Natural killer cell (primary cell): ENCODE results near the gene AUTS2. TPM values are rescaled to one million over a fixed set of nuclear protein-coding genes. Genes with fewer than 3 reads are reported as not detected.

Experiments
- ATAC-seq, 3 donors: fragments of 150-1000 bp in 2 of 3; fragments of 200-7000 bp in 1 of 3; cut with Tn5 transposase; 1 replicate in 1 of 3; 2 replicates in 2 of 3; pipeline ENCODE4 v1.10.0; 2021; ENCODE audit warnings: mild to moderate bottlenecking in 2 of 3, moderate library complexity in 2 of 3
- DNase-seq, 2 donors: peaks; one replicate each; pipeline versions ENCODE4 v3.0.0 to v3.0.0-alpha.2; 2013 to 2021; ENCODE audit warnings: mixed read lengths in 1 of 2
- H3K27ac ChIP-seq: one replicate; pipeline ENCODE4 v1.5.1; 2013; ENCODE audit warnings: mild to moderate bottlenecking, low read length
- H3K27me3 ChIP-seq: one replicate; pipeline ENCODE4 v1.6.1; 2013; ENCODE audit warnings: low read length; ENCODE audit not compliant: control insufficient read depth, insufficient read depth
- H3K36me3 ChIP-seq: one replicate; pipeline ENCODE4 v1.6.1; 2013; ENCODE audit warnings: low read length; ENCODE audit not compliant: control insufficient read depth, insufficient read depth
- H3K4me1 ChIP-seq: one replicate; pipeline ENCODE4 v1.6.1; 2013; ENCODE audit warnings: low read length; ENCODE audit not compliant: control insufficient read depth, insufficient read depth
- H3K4me3 ChIP-seq: one replicate; pipeline ENCODE4 v1.5.1; 2013; ENCODE audit warnings: low read length
- H3K9me3 ChIP-seq: one replicate; pipeline ENCODE4 v1.6.1; 2013; ENCODE audit warnings: low read length; ENCODE audit not compliant: control insufficient read depth, insufficient read depth
- H3K27ac Mint-ChIP-seq, 2 donors: one replicate each; pipeline ENCODE4 v1.8.0; 2022; ENCODE audit warnings: mild to moderate bottlenecking in 2 of 2, mixed read lengths in 2 of 2, moderate library complexity in 1 of 2
- H3K27me3 Mint-ChIP-seq, 2 donors: one replicate each; pipeline ENCODE4 v1.8.0; 2022; ENCODE audit warnings: low read depth in 2 of 2, mixed read lengths in 2 of 2
- H3K36me3 Mint-ChIP-seq: one replicate; pipeline ENCODE4 v1.8.0; 2022; ENCODE audit warnings: mixed read lengths
- H3K4me1 Mint-ChIP-seq, 2 donors: one replicate each; pipeline ENCODE4 v1.8.0; 2022; ENCODE audit warnings: mixed read lengths in 2 of 2
- H3K4me3 Mint-ChIP-seq: one replicate; pipeline ENCODE4 v1.8.0; 2022; ENCODE audit warnings: mild to moderate bottlenecking, moderate library complexity, mixed read lengths
- H3K9me3 Mint-ChIP-seq, 2 donors: one replicate each; pipeline ENCODE4 v1.8.0; 2022; ENCODE audit warnings: mixed read lengths in 2 of 2
- WGBS: methylation state at CpG from one replicate; pipeline ENCODE4 v1.1.7; 2013; ENCODE audit warnings: missing lambda C conversion rate; ENCODE audit not compliant: insufficient coverage; 5-methylcytosine and 5-hydroxymethylcytosine counted together
- intact Hi-C: fragments of 100-400 bp; cut with micrococcal nuclease; formaldehyde crosslinking; loops from one replicate; pipeline ENCODE4 v1.14.2; 2022
- total RNA-seq, 4 donors: library from RNA; stranded (reverse); fragments of 120-200 nt in 1 of 4; gene quantifications; one replicate each; pipeline versions ENCODE4 v1.2.3 to v1.2.4, GENCODE V29; 2013 to 2022
- TF ChIP-seq, protein P1 (sequence below): fragments of 200-600 bp; IDR thresholded peaks from one replicate; pipeline ENCODE4 v1.8.0; 2022; ENCODE audit warnings: antibody characterized with exemption

The AUTS2 gene
- total RNA-seq, 3 donors from 2014 or later (not counting 1 experiment from before 2014, with no cell fraction given), result 147 to 197 (median 155) TPM

DNA sequence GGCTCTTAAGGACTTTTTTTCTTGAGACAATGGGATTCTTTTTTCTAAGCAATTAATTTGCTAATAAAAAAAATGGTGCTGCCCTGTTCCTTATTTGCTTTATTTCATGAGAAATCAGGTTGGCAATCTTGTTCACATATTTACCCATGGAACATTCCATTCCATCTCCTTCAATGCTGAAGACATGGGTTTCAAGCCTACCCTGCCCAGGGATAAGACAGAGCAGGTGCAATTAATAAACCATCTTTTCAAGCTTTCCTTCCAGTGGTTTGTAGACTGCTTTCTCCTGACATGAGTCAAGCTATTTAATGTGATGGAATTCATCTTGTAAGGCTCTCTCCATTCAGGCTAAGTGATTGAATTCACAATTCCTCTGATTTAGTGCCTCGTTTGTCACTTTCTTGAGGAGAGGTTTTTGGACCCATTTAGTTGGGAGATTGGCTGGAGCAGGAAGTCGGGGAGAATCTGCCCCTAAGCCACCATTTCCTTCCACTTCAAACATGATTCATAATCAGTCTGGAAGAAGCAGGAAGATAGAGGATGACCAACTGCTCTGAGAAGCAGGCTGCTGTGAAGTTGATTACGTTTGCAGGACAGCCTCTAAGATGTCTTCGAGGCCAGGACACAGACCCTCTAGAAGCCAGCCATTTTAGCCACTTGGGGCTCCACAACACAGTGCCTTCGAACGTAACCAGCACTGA, 981.3 kb downstream of the AUTS2 start:
- Histone ChIP-seq H3K9me3 (no peaks in the 10 kb centered on the region), H3K36me3 (no peaks in the 10 kb centered on the region), H3K27me3 (no peaks in the 10 kb centered on the region), H3K27ac (no peak overlapping the region), H3K4me1 (no peaks in the 10 kb centered on the region), H3K4me3 (no peak overlapping the region)
- intact Hi-C loops, result no loop called here
- no peak overlapping the region for H3K4me3 Mint-ChIP-seq
- peaks cover 0 to 4% of the 10 kb centered on the region in 2 donors for H3K4me1 Mint-ChIP-seq
- no peak for ATAC-seq
- H3K36me3 Mint-ChIP-seq, result no peaks in the 10 kb centered on the region
- H3K27ac Mint-ChIP-seq, result no peak overlapping the region
- 80% methylated on average over 5 of the region's 6 CpGs for WGBS
- no peak for DNase-seq
- TF ChIP-seq, protein P1, sequence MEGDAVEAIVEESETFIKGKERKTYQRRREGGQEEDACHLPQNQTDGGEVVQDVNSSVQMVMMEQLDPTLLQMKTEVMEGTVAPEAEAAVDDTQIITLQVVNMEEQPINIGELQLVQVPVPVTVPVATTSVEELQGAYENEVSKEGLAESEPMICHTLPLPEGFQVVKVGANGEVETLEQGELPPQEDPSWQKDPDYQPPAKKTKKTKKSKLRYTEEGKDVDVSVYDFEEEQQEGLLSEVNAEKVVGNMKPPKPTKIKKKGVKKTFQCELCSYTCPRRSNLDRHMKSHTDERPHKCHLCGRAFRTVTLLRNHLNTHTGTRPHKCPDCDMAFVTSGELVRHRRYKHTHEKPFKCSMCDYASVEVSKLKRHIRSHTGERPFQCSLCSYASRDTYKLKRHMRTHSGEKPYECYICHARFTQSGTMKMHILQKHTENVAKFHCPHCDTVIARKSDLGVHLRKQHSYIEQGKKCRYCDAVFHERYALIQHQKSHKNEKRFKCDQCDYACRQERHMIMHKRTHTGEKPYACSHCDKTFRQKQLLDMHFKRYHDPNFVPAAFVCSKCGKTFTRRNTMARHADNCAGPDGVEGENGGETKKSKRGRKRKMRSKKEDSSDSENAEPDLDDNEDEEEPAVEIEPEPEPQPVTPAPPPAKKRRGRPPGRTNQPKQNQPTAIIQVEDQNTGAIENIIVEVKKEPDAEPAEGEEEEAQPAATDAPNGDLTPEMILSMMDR, result no peak
- H3K27me3 Mint-ChIP-seq, result no peaks in the 10 kb centered on the region
- H3K9me3 Mint-ChIP-seq, result no peaks in the 10 kb centered on the region

DNA sequence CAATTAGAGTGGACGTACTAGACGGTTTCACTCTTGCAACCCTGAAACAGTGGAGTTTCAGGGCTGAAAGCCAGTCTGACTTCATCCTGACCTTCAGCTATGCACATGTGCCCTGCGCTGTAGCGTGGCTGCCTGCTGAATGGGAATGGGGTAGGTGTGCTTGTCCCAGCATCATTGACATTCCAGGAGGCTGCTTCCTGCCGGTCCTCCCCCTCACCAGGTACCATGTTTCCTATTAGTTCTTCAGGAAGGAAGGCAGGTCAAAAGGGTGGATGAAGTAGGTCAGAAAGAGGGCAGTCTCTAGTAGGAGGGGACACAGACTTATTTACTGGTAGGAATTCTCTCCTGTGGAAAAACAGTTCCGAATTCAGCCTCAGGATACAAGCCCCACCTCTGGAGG, 981.9 kb downstream of the AUTS2 start:
- TF ChIP-seq, protein P1, result no peak
- H3K27ac Mint-ChIP-seq, result no peak overlapping the region
- Histone ChIP-seq H3K36me3 (no peaks in the 10 kb centered on the region), H3K4me1 (no peaks in the 10 kb centered on the region), H3K4me3 (no peak overlapping the region), H3K9me3 (no peaks in the 10 kb centered on the region), H3K27me3 (no peaks in the 10 kb centered on the region), H3K27ac (no peak overlapping the region)
- no peaks in the 10 kb centered on the region for H3K36me3 Mint-ChIP-seq
- H3K4me3 Mint-ChIP-seq, result no peak overlapping the region
- 94% methylated on average over 6 of the region's 6 CpGs for WGBS
- ATAC-seq (no peak), DNase-seq (no peak)
- H3K27me3 Mint-ChIP-seq, result no peaks in the 10 kb centered on the region
- no peaks in the 10 kb centered on the region for H3K9me3 Mint-ChIP-seq
- intact Hi-C loops, result no loop called here
- H3K4me1 Mint-ChIP-seq, result peaks cover 0 to 4% of the 10 kb centered on the region in 2 donors

DNA sequence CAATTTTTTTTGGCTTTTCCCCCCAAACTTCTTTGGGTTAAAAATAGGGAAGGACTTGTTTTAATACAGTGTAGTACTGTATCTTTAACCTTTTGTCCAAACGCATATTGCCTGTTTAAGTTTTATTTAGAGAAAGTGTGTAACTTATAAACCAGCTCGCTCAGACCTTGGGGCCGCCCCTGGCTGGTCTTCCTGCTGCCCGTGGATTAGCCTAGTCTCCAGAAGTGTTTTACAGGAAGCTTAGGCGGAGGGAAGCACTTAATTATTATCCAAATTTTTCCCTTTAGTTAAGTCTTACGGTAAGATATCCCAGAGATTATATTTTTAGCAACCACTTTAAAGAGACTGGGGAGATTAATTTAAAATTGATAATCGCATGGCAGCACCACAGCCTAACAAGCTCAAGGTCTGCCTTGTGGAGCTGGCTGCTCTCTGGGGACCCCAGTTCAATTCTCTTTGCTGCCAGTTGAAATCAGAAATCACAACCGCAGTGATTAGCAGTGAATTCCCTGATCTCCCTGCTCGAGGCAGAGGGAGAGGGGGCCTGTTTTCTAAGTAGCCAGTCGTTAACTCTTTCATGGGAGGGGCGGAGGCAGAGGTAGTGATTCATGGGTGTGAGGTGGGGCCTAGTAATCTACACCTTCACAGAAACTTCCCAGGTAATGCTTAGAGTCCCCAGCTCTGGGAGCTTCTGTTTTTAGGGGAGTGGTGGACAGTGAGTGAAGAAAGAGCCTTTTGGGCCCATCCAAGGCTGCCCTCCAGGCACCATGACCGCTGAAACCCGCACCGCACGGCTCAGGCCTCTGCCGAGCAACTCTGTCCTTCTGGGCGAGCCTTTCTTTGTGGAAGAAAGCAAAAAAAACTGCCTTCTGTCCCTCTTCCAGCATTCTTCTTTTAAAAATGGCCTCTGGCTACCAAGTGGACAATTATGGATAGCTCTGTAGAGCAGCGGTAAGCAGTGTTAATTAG, 984.9 kb downstream of the AUTS2 start:
- Histone ChIP-seq H3K9me3 (no peaks in the 10 kb centered on the region), H3K27ac (no peak overlapping the region), H3K4me1 (peaks cover 12% of the 10 kb centered on the region), H3K36me3 (no peaks in the 10 kb centered on the region), H3K4me3 (no peak overlapping the region), H3K27me3 (no peaks in the 10 kb centered on the region)
- DNase-seq, result no peak
- Mint-ChIP-seq H3K27me3 (peaks cover 0 to 3% of the 10 kb centered on the region in 2 donors), H3K9me3 (no peaks in the 10 kb centered on the region), H3K27ac (no peak overlapping the region), H3K4me3 (no peak overlapping the region), H3K4me1 (peaks cover 13 to 17% of the 10 kb centered on the region in 2 donors), H3K36me3 (no peaks in the 10 kb centered on the region)
- TF ChIP-seq, protein P1, result no peak
- WGBS, result 94% methylated on average over 18 of the region's 18 CpGs
- no peak for ATAC-seq
- intact Hi-C loops, result no loop called here
